H1 (cell line): ENCODE results near the gene ZNF302. TPM values are rescaled to one million over a fixed set of nuclear protein-coding genes. Genes with fewer than 3 reads are reported as not detected.

ENCODE experiments used
- ASH2L ChIP-seq: fragments of 200-600, 300-600 bp; sonication (generic); IDR thresholded peaks from one replicate; pipeline ENCODE4 v1.7.1; 2017; ENCODE audit warnings: low read length
- CHD2 ChIP-seq: IDR thresholded peaks from 2 replicates; pipeline ENCODE4 v1.6.1; 2012; ENCODE audit warnings: low read length, improper control_type of control experiment
- CHD7 ChIP-seq: fragments of 300-600 bp; sonication (generic); IDR thresholded peaks from 2 replicates; pipeline ENCODE4 v1.7.1; 2012; ENCODE audit warnings: low read length, moderate library complexity, mild to moderate bottlenecking, inconsistent platforms; ENCODE audit not compliant: insufficient replicate concordance
- KDM5A ChIP-seq: fragments of 200-600 bp; IDR thresholded peaks from 2 replicates; pipeline ENCODE4 v1.7.1; 2012; ENCODE audit warnings: mild to moderate bottlenecking, low read length, inconsistent platforms, mixed read lengths
- NRF1 ChIP-seq: IDR thresholded peaks from 2 replicates; pipeline ENCODE4 v1.6.1; 2011; ENCODE audit warnings: mild to moderate bottlenecking, low read depth, low read length, improper control_type of control experiment
- POLR2A ChIP-seq, 2 experiments: IDR thresholded peaks; 1 replicate in 1 of 2; 2 replicates in 1 of 2; pipeline ENCODE4 v1.6.1; 2011; ENCODE audit warnings: low read depth in 2 of 2, low read length in 2 of 2, mild to moderate bottlenecking in 2 of 2; ENCODE audit errors: control extremely low read depth in 1 of 2
- TEAD4 ChIP-seq: IDR thresholded peaks from 2 replicates; pipeline ENCODE4 v1.6.1; 2012; ENCODE audit warnings: low read depth, low read length, inconsistent platforms, mixed read lengths
- ZNF274 ChIP-seq: IDR thresholded peaks from 2 replicates; pipeline ENCODE4 v1.7.0; 2012; ENCODE audit warnings: low read length, borderline replicate concordance; ENCODE audit errors: extremely low read depth
- polyA plus RNA-seq, 7 experiments: library from polyadenylated mRNA; depleted of rRNA in 3 of 7; stranded (reverse) in 5 of 7; unstranded in 2 of 7; fragments of >200 nt in 5 of 7; fragments of 200-250 nt in 2 of 7; gene quantifications; 1 replicate in 5 of 7; 2 replicates in 1 of 7; 4 replicates in 1 of 7; pipeline versions ENCODE4 v1.2.1 to v1.2.3, GENCODE V29; 2011 to 2013; ENCODE audit warnings: missing spikeins in 2 of 7, mixed read lengths in 2 of 7
- total RNA-seq: library from RNA; stranded (reverse); fragmentation: NEBNext Ultra II Directional; extraction: Animal tissue kit (Norgen Biotek cat#: 25700); gene quantifications from 2 replicates; pipeline ENCODE4 v1.2.1, GENCODE V29; 2021
- TF ChIP-seq, protein P1 (sequence below): IDR thresholded peaks from 2 replicates; pipeline ENCODE4 v1.6.1; 2011; ENCODE audit warnings: low read length, improper control_type of control experiment

ZNF302 gene
- total and polyA plus RNA-seq, 2 of the 8 experiments (the other 6 are each of a cell fraction or from before 2014, with no cell fraction given) = 9.1 to 20.4 TPM

DNA sequence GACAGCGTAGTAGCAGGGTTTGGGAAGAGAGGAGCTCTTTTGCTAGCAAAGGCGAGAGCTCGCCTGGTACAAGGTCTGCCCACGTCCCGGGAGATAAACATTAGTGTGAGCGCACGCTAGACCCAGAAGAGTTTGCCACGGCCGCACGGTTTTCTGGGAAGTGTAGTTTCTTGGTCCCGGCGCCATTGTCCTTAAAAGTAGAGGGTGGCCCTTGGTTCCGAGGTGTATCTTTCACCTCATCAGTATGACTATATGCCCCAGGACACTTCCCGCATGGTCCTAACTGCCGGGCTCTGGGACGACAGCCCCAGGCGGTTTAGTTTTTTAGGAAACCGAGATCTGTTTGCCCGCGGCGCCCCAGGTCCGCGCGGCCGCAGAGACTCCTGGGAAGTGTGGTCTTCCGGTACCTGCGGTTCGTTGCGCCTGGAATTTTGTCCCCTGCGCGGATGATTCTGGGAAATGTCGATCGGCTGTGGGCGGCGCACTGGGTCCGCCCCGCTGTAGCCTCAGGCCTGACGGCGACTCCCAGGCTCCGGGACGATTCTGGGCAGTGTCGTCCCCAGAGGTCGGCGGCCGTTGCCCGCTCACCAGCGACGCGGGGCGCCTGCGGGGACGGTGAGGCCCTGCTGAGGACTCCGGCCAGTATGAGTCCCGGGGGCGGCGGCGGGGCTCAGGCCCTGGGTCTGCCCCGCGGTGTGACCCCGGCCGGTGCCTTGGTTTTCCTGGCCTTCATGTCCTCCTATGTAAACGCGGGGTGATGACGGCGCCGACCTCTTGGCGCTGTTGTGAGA, 56.5 kb downstream of the ZNF302 start, which contains the start of gene ZNF181 (continued):
- no peak for TF ChIP-seq CHD7
- TF ChIP-seq POLR2A (IDR thresholded peaks at IDR 0.05; ENCODE audit: control extremely low read depth in 1 of 2, low read depth in 2 of 2, low read length in 2 of 2) = peak; percentile 74 to 92
- no peak; the same call in 1 of the 2 replicates for TF ChIP-seq CHD2
- TF ChIP-seq KDM5A = peak; percentile 83
- TF ChIP-seq NRF1 = no peak
- TF ChIP-seq, protein P1, sequence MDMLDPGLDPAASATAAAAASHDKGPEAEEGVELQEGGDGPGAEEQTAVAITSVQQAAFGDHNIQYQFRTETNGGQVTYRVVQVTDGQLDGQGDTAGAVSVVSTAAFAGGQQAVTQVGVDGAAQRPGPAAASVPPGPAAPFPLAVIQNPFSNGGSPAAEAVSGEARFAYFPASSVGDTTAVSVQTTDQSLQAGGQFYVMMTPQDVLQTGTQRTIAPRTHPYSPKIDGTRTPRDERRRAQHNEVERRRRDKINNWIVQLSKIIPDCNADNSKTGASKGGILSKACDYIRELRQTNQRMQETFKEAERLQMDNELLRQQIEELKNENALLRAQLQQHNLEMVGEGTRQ = no peak
- TF ChIP-seq ASH2L = peak; percentile 86
- TF ChIP-seq ZNF274 = no peak
- TF ChIP-seq TEAD4 = peak; percentile 91
